HG02885 (cell line): ENCODE results near the gene FBN1.

Experiments
- ATAC-seq: cut with Tn5 transposase; IDR thresholded peaks from one replicate; pipeline ENCODE4 v1.9.1; 2021; ENCODE audit warnings: mild to moderate bottlenecking; ENCODE audit not compliant: unreplicated experiment, poor library complexity

The FBN1 gene

DNA sequence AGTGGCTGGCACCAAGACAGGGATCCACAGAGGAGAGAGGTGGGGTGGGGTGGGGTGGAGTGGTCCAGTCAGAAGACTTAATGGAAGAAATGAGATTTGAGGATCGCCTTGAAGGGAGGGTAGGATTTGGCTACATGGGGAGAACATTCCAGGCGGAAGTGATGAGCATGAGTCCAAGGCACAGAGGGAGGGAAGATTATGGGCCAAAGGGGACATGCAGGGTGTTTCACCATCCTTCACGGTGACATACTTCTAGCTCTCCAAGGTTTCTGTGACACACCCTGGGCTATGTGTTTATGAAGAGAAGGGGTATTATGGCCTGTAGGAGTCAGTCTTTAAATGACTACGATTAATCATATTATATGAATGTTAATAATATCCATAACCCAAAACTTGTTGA, 7.7 kb upstream of the FBN1 start:
- no peak for ATAC-seq

DNA sequence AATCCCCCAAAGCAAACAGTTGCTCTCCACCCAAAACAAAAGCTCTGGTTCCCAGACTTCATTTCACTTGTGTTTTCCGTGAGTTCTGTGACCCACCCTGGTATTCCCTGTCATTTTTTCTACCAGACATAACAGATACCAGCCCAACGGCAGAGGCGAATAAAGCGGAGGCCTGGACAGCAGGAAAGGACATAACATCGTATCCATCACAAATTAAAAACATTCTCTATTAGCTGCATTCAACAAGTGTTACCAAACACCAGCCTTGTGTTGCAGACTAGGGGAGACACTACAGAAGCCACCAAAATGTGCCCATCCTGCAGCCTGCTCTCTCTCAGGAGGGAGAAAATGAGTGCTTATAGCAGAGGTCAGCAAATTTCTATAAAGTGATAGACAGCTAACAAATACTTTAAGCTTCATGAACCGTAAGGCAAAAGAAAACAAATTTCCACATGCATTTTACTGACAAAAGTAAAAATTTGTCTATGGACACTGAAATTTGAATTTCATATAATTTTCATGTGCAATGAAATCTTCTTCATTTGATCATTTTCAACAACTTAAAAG, 7.1 kb upstream of the FBN1 start:
- ATAC-seq = no peak

DNA sequence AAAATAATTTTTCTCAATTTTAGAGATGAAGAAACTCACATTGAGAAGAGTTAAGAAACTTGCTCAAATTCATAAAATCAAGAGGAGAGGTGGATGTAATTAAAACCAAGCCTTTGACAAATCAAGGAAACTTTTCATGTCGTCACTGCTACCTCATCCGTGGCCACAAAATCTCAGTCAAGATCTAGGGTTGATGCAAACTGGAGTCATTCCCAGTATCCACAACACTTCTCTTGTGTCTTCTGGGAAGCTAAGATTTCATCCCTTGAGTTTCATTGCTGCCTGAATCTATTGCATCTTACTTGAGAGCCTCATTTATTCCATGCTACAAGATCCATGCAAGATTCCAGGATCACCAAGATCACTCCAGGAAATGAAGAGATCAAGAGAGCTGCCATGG, 5.4 kb upstream of the FBN1 start:
- ATAC-seq = no peak

DNA sequence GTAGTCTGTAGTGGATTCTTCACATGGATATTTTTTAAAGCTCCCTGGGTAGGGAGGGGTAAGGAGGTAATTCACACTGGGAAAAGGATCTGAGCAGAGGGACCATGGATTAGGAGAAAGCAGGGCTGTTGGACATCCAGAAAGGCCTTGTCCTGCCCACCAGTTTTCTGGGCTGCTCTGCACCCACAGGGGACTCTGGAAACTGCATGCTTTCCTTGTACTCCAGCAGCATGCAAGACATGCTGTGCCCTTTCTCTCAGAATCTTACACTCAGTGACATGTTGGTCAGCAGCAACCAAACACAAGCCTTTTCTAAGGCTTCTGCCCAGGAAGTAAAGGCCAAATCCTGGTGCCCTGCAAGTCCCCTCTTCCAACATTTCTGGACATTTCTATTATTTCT, 2.5 kb upstream of the FBN1 start:
- ATAC-seq = no peak

DNA sequence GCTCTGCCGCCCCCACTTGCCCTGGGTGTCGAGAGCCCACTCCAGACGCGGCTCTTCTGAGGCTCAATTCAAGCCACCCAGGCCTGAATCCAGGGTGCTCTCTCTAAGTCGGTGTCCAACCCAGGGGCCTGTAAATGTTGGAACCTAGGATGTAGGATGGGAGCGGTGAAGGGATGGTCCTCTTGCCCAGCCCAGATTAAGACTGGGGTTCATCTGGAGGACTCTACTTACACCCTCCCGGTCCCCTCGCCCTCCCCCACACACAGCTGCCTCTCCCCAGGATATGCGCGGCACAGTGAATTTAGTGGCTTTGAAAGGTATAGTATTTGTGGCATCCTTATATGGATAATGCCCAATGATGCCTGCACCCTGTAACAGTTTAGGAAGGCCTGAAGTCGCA, 822 bp upstream of the FBN1 start:
- no peak for ATAC-seq

DNA sequence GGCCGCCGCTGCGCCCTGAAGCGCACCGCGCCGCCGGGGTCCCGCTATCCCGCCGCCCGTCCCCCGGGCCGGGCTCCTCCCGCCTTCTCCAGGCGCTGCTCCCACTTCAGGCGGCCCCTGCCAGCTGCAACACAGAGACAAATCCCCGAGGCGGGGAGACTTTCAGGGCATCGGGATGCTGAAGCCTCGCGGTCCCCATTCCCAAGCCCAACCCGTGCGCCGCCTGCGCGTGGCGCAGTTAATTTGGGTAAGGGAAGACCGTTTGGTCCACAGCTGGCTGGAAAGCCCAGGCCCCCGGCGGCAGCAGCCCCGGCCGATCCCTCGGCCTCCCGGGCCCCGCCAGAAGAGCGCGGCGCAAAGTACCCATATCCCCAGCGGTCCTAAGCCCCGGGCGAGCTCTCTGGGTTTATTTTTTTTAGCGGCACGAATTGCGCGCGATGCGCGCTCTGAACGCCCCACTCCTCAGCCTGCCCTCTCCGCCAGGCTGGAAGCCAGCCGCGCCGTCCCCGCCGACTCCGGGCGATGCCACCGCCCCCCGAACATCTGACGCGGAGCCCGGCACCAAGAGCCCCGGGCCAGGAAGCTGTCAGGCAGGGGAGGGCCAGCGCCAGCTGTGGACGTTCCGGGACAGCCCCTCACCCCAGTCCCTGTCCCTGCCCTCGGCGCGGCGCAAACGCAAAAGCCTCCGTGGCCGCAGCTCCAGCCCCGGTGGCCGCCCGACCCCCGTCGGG, 517 bp downstream of the FBN1 start:
- peak; percentile 53 for ATAC-seq

DNA sequence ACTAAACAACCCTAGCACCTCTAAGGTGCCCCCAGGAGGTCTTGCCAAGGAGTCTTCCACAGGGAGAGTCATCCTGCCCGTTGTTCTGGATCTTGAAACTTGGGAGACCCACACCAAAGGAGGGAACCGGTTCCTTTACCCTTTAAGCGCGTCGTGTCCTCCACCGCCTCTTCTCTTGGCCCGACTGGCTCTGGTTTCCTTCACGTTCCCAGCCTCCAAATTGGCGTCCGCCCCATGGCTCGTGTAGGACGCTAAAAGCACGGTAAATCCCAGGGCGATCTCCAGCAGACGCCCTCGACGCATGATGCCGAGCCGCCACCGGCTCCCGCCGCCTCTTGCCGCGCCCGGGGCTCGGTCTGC, 1.1 kb downstream of the FBN1 start:
- no peak for ATAC-seq

DNA sequence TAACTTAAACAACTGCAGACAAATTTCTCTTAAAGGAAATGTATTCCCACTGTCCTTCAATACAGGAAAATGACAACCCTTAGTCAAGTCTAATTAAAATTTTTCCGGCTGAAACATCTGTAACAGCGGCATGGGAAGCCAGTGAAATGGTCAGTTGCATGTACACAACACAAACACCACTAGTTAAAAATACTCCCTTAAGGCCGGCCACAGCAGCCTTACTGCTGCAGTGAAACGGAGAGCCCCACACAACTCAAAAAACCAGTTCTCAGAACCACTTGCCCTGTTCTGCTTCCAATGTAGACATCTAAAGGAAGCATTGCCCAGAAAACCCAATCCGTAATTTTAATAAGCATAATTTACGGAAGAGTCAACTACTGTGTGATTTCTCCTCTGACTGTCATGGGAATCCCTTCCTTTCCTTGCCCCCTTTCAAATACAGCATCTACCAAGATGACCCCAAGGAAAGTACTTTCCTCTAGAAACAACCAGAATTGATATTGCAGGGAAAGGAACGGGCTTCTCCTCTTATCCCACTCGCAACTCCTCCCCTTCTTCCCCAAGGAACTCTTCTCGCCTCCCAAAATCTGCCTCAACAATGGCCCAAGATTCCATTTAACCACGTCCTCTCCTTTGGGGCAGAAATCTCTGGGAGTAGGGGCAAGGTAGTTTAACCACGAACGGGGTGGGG, 1.6 kb downstream of the FBN1 start:
- no peak for ATAC-seq

DNA sequence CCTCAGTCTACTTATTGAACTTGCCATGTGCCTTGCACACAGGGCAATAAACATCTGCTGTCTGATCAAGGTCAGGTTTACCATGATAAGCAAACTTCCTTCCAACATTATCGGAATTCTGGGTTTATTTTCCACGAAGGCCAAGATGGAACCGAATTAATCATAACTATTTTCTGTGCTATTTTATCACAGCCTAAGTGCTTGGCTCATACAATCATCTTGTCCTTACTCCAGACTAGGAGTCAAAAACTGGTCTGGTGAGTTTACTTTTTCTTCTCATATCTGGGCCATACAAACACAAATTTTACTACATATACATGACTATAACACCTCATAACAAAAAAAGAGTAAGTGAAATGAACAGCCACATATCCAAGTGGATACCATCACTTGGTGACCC, 2.3 kb downstream of the FBN1 start:
- ATAC-seq = no peak

DNA sequence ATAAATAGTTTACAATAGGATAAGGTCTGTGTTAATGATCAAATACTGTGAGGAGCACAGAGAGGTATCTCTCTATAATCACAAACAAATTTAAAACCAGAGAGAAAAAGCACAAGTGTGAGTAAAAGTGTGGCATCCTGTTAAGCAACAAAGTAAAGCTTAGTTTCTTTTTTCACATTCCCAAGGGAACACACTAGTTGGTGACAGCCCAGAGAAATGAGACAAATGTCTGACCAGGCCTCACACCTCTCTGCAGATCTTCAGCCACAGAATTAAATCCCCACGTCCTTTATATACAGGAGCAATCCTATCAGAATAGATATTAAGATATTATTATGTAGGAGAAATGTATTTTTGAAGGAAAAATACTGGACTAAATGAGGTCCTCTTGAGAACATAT, 2.7 kb downstream of the FBN1 start:
- ATAC-seq = no peak

DNA sequence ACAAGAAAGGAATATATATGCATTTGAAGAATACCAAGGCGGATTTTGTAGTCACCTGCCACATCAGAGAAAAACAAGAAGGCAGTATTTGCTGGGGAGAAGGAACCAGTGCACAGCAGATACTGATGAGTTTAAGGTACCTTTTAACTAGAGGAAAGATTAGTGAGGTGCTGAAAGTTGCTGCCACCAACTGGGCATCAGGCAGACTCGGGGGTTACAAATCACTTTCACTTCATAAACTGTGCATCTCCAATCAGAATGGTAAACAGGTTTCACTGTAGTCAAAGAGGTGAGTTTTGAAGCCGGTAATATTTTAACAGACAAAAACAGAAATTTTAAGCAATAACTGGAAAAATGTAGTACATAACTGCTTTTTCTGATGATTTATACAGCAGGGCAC, 4.1 kb downstream of the FBN1 start:
- ATAC-seq = no peak

DNA sequence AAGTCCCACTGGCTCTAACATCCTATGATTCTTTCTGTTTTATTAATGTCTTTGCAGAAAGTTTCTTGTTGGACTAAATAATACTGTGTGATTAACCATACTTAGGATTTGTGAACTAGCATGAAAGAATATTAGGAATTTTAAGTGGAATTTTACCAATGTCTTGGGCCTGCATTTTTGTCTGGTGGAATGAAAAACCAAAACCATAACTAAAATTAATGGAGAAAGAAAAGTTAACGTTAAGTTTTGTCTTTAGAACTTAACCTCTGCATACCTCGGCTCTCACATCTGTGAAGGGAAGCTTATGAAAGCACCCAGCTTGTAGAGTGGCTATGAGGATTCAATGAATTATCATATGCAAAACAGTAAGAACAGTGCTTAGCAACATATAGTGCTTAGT, 6.5 kb downstream of the FBN1 start:
- no peak for ATAC-seq

DNA sequence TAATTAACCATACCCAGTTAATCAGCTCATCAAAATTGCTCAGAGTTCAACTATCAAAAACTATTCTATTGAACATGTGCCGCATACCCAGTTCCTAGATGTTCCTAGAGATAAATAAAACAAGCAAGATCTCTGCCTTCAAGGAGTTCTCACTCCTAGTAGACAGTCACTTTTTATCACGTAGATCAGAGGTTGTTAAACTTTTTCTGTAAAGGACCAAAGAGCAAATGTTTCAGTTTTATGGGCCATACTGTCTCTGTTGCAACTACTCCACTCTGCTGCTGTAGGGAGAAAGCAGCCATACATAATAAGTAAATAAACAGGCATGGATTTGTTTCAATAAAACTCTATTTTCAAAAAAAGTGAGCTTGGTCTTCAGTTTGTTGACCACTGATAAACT, 7.9 kb downstream of the FBN1 start:
- no peak for ATAC-seq

DNA sequence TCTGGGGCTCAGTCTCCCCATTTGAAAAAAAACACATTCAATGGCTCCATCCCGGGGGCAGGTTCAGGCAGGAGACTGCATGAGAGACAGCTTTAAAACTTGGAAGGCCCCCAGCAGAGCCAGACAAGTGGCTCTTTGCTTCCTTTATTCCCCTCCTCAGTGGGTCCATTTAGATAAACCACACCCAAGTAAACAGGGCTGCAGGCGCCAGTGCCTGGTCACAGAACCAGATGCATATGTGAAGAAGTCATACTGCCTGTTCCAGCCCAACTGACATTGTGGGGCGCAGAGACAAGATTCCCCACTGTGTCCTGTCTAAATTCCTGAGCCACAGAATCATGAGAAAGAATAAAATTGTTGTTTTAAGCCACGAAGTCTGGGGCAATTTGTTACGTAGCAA, 9.0 kb downstream of the FBN1 start:
- no peak for ATAC-seq

DNA sequence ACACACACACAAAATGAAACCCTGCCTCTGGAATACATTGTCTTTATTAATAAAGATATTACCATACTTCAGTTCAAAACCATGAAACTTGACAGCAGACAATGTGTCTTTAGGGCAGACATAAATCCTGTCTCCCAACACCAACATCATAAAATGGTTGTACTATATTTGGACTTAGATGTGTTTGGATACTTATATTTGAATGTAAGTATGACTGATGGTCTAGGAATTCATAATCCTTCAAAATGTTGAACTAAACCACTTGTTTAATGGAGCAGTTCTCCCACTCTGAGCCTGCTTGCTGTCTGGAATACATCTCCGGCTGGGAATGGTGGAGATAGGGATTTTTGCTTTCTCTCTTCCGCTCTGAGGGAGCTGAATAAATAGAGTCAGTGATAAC, 10.6 kb downstream of the FBN1 start:
- no peak for ATAC-seq

DNA sequence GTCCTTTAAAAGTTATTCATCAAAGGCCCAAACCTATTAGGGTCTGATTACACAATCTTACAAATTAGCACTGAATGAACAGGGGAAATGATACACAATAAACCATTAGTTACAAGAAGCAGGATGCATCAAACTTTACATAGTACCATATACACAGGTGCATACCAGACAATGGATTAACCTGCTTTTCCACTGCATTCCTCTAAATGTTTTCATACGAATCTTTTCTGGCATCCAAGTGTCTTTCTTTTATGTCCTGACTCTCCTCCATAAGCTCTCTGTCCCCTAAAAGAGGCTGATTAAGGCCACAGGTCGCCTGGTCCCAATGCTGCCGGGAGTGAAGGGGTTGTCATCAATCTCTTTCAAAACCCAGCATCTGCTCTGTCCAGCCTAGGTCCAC, 11.4 kb downstream of the FBN1 start:
- no peak for ATAC-seq

DNA sequence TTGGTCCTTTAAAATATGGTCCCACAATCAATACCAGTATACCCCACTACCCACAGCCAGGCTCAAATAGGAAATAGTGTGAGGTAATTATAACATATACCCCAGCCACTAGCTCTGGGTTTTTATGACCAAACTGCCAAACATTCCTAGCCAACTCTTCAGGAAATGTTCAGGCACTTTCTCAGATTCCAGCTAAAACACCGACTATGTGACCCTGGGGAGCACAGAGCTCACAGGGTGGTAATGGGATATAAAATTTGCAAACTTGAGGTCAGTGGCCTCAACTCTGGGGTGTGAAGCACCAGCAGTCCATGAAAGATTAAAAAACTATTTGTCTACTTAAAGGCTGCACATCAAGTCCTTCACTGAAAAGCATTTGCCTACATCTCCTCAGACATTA, 12.9 kb downstream of the FBN1 start:
- ATAC-seq = no peak

DNA sequence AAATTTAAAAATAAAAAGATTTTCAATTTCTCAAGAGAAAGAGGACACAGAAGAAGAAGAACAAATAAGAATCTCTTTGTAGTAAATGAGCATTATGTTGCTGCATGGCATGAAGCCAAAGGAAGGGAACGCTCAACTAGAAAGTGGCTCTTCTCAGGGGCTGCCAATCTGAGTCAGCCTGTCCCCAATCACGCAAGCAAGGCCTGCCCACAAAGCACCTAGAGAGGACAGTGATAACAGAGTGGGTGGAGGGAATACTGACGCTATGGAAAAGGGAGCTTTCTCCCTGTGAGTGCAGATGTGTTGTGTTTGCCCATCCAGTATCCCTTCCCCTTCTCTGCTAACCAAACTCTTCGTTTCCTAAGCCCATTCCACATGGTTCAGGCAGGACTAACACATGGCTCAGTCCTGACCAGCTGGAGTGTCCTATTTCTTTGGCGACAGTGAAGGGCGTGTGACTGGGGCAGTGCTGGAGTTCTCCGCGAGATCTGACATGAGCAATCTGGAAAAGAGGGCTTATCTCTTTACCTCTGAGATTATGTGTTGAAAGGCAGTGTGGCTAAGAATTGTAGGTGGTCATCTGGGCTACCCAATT, 14.2 kb downstream of the FBN1 start:
- no peak for ATAC-seq

DNA sequence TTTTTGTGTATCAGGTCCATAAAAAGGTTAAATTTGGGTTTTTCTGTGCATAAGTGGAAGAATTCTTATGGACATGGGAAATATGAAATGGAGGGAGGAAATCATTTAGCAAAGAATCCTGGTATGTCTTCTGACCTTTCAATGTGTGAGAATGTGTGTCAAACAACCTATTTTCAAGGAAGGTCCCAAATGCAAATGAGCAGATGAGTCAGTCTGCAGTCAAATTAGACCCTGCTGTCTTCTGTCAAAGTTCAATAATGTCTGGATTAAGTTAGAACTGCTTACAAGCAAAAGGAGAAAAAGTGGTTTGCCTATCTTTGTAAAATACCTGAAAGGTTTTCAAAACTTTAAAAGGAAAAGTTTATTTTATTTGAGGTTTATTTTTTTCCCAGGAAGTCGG, 15.3 kb downstream of the FBN1 start:
- ATAC-seq = no peak

DNA sequence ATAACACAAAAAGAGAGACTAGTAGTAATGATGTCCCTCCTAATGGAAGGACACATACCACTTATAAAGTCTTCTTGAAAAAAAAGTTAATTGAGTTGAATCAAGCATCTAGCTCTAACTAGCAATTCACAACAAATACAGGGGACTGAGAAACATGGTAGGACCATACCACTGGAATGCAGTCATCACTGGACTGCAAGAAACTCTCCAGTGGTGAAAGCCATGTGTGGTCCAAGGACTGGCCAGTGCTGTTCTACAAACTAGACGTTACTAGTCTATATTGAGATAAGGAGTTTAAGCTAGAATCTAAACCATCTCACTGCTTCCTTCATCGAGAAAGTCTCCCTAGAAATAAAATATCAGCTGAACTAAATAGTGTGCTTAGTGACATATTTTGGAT, 16.7 kb downstream of the FBN1 start:
- ATAC-seq = no peak

DNA sequence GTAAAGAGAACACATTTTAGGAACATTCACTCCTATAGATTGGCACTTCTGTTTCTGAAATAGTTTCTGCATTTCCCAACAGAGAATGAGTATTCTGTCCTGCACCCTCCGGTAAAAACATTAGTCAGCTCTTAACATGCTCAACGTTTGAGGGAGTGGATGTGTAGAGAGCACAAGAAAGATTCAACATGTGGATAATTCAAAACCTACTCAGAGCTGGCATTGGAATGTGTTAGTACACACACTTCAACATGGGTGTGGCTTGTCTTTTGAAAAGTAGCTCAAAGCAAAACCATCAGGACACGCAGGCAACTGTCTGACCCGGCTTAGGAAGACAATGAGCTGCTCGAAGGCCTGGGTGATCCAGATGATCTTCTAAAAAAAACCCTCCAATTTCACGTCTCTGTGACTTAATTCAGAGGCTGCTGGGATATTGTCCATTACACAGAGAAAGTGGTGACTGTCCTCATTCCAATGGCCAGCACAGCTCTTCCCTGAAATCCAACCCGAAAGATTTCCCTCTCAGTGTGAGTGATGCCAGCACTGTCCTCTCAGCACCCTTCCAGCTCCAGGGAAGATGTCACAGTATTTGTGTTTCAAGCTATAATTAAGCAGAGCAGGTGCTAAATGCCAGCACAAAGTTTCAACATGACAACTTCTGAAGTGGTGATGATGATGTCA, 18.1 kb downstream of the FBN1 start:
- no peak for ATAC-seq
